OCI-LY7 (cell line): ENCODE data around the gene WNT7B.

Experiments
- CTCF ChIP-seq: fragments of 200-600 bp; sonication (generic); conservative IDR thresholded peaks from 2 replicates; pipeline ENCODE4 v1.5.1; 2014; ENCODE audit warnings: mild to moderate bottlenecking, antibody characterized with exemption, low read length, moderate library complexity, mixed read lengths
- EZH2phosphoT487 ChIP-seq: fragments of 200-600 bp; sonication (generic); IDR thresholded peaks from 2 replicates; pipeline ENCODE4 v1.6.1; 2018; ENCODE audit warnings: low read depth, borderline replicate concordance, mild to moderate bottlenecking, mixed run types, antibody characterized with exemption, low read length, moderate library complexity, mixed read lengths

GRCh38 chr22:45993143-45993692, 16.3 kb upstream of the WNT7B start:
- TF ChIP-seq CTCF (no peak), EZH2phosphoT487 (no peak)
